ENCODE results near the gene GPR12. TPM values are rescaled to one million over a fixed set of nuclear protein-coding genes. Genes with fewer than 3 reads are reported as not detected.
A peak's percentile ranks its signal among the peaks of the same experiment; 100 is the strongest.
"Not testable (repeated sequence)": the region's sequence is repeated elsewhere in the genome, so short reads cannot be mapped to it uniquely, and the experiment has no call there.

Gene GPR12
- total RNA-seq, 1 donor from 2014 or later, result not detected

DNA sequence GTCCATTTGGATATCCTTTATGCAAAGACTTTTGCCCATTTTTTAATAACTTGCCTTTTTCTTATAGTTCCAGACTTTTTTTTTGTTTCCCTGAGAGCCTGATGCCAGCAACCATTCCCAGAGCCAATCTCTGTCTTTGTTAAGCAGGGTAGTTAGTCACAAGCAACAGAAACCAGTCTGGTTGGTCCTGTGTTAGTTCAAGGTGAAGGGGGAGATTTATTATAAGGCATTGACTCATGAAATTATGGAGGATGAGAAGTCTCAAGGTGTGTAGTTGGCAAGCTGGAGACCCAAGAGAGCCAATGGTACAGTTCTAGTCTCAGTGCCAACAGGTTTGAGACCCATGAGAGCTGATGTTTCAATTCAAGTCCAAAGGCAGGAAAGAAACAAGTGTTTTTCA lies 33.0 kb downstream of the GPR12 start:
- Mint-ChIP-seq H3K9me3 (no peaks in the 10 kb centered on the region), H3K4me3 (ENCODE audit: low read depth) (no peak overlapping the region), H3K27ac (no peak overlapping the region), H3K27me3 (ENCODE audit: low read depth) (no peaks in the 10 kb centered on the region), H3K4me1 (ENCODE audit: low read depth) (no peaks in the 10 kb centered on the region), H3K36me3 (ENCODE audit: low read depth) (no peaks in the 10 kb centered on the region)
- DNase-seq (ENCODE audit: low spot score), result no peak
- intact Hi-C loops (cut with micrococcal nuclease), result no loop called here

DNA sequence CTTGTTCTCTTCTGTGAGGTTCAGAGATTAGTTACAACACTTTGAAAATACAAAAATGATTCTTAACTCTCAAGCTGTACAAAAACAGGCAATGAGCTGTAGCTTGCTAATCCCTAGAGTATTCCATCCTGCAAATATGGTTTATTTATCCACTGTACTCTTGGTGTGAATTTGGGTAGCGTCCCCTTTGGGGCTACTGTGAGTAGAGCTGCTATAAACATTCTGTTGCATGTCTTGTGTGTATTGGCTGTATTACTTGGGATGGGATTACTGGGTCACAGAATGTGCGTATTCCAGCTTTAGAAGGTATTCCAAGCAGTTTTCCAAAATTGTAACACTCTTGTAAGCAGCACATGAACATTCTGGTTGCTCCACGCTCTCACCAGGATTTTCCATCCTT lies 33.5 kb downstream of the GPR12 start:
- intact Hi-C loops (cut with micrococcal nuclease), result no loop called here
- H3K27me3 Mint-ChIP-seq (ENCODE audit: low read depth), result no peaks in the 10 kb centered on the region
- no peak overlapping the region for H3K4me3 Mint-ChIP-seq (ENCODE audit: low read depth)
- H3K9me3 Mint-ChIP-seq, result no peaks in the 10 kb centered on the region
- DNase-seq (ENCODE audit: low spot score), result no peak
- H3K36me3 Mint-ChIP-seq (ENCODE audit: low read depth), result no peaks in the 10 kb centered on the region
- no peak overlapping the region for H3K27ac Mint-ChIP-seq
- peaks cover 2% of the 10 kb centered on the region for H3K4me1 Mint-ChIP-seq (ENCODE audit: low read depth)

DNA sequence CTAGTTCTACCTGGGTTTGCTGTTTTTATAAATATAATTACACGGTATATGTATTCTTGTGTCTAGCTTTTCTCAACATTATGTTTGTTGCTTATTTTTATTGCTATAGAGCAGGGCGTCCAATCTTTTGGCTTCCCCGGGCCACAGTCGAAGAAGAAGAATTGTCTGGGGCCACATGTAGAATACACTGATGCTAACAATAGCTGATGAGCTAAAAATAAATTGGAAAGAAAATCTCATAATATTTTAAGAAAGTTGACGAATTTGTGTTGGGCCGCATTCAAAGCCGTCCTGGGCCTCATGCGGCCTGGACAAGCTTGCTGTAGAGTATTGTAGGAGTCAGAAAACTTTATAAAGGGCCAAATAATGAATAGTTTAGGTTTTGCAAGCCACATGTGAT lies 33.9 kb downstream of the GPR12 start:
- Mint-ChIP-seq H3K4me3 (ENCODE audit: low read depth) (no peak overlapping the region), H3K4me1 (ENCODE audit: low read depth) (peaks cover 4% of the 10 kb centered on the region), H3K27ac (no peak overlapping the region), H3K27me3 (ENCODE audit: low read depth) (no peaks in the 10 kb centered on the region), H3K36me3 (ENCODE audit: low read depth) (no peaks in the 10 kb centered on the region), H3K9me3 (no peaks in the 10 kb centered on the region)
- intact Hi-C loops (cut with micrococcal nuclease), result no loop called here
- no peak for DNase-seq (ENCODE audit: low spot score)

GRCh38 chr13:26723620-26724019 lies 37.0 kb downstream of the GPR12 start:
- H3K27ac Mint-ChIP-seq; H3K36me3 Mint-ChIP-seq (ENCODE audit: low read depth); intact Hi-C loops (cut with micrococcal nuclease); H3K4me3 Mint-ChIP-seq (ENCODE audit: low read depth); H3K9me3 Mint-ChIP-seq; DNase-seq (ENCODE audit: low spot score); H3K27me3 Mint-ChIP-seq (ENCODE audit: low read depth): not testable (repeated sequence)
- peaks cover 15% of the 10 kb centered on the region for H3K4me1 Mint-ChIP-seq (ENCODE audit: low read depth)

DNA sequence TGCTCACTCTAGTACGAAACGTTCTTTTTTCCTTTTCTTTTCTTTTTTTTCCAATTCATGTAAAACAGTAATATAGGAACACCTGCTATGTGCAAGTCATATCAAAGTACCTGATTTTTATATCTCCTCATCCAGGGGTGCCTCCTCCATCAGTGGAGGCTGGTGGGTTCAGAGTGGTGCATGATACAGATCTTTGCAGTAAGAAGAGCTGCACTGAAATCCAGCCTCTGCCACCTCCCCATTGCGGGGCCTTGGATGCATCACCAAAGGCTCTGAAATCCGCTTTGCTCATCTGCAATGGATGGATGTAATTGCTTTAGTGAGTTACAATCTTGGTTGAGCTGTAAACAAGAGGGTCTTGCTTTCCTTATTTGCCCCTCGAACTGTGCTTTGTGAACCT lies 38.3 kb downstream of the GPR12 start:
- intact Hi-C loops (cut with micrococcal nuclease), result no loop called here
- Mint-ChIP-seq H3K9me3 (no peaks in the 10 kb centered on the region), H3K4me1 (ENCODE audit: low read depth) (peaks cover 15% of the 10 kb centered on the region), H3K27ac (no peak overlapping the region), H3K4me3 (ENCODE audit: low read depth) (no peak overlapping the region), H3K36me3 (ENCODE audit: low read depth) (no peaks in the 10 kb centered on the region), H3K27me3 (ENCODE audit: low read depth) (no peaks in the 10 kb centered on the region)
- no peak for DNase-seq (ENCODE audit: low spot score)

GRCh38 chr13:26721251-26722121 lies 39.1 kb downstream of the GPR12 start:
- H3K9me3 Mint-ChIP-seq, result no peaks in the 10 kb centered on the region
- no peaks in the 10 kb centered on the region for H3K27me3 Mint-ChIP-seq (ENCODE audit: low read depth)
- peaks cover 15% of the 10 kb centered on the region for H3K4me1 Mint-ChIP-seq (ENCODE audit: low read depth)
- peak overlapping the region; percentile 48 for H3K27ac Mint-ChIP-seq
- H3K36me3 Mint-ChIP-seq (ENCODE audit: low read depth), result no peaks in the 10 kb centered on the region
- intact Hi-C loops (cut with micrococcal nuclease), result no loop called here
- DNase-seq (ENCODE audit: low spot score), result peak; percentile 15
- H3K4me3 Mint-ChIP-seq (ENCODE audit: low read depth), result peak overlapping the region; percentile 55

- intact Hi-C loops (cut with micrococcal nuclease), result no loop called here
- Mint-ChIP-seq H3K36me3 (ENCODE audit: low read depth) (no peaks in the 10 kb centered on the region), H3K4me1 (ENCODE audit: low read depth) (peaks cover 15% of the 10 kb centered on the region), H3K27me3 (ENCODE audit: low read depth) (no peaks in the 10 kb centered on the region), H3K4me3 (ENCODE audit: low read depth) (no peak overlapping the region), H3K9me3 (no peaks in the 10 kb centered on the region), H3K27ac (no peak overlapping the region)
- no peak for DNase-seq (ENCODE audit: low spot score)
Observed at GRCh38 chr13:26719356-26719945, 41.1 kb downstream of the GPR12 start.

DNA sequence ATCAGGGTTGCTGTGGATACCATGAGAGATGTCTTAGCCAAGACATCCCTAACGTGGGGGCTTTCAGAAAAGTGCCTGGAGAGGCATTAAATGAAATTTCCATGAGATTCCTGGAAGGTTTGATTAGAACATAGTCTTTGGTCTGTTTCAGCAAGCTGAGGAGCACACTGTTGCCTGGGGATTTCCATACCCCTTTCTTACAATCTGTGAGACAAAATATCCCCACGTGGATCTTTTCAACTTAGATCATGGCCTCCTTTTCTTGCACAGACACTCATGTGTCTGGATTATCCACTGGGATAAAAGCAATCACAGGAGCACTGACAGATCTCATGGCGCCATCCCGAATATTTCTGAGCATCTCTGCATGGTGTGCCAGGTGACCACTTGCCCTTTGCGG lies 41.7 kb downstream of the GPR12 start:
- Mint-ChIP-seq H3K27ac (no peak overlapping the region), H3K4me1 (ENCODE audit: low read depth) (peaks cover 15% of the 10 kb centered on the region), H3K4me3 (ENCODE audit: low read depth) (no peak overlapping the region), H3K9me3 (no peaks in the 10 kb centered on the region), H3K27me3 (ENCODE audit: low read depth) (no peaks in the 10 kb centered on the region), H3K36me3 (ENCODE audit: low read depth) (no peaks in the 10 kb centered on the region)
- intact Hi-C loops (cut with micrococcal nuclease), result no loop called here
- DNase-seq (ENCODE audit: low spot score), result no peak

DNA sequence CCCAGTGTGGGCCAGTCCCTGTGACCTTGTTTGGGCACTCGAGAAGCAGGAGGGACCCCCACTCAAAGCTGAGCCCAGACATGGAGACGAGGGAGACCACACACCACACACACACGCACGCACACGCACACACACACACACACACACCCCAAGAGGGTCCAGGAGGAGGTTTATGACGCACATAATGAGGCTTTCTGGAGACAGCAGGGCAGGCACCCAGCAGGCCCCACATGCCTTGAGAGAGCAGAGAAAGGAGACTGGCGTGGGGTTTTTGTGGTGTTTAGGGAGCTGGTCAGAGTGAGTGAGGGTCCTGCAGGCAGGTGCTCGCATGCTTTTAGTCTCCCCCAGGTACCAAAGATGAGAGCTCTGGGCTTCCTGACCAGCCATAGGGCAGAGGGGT lies 42.4 kb downstream of the GPR12 start:
- intact Hi-C loops (cut with micrococcal nuclease), result no loop called here
- no peak for DNase-seq (ENCODE audit: low spot score)
- Mint-ChIP-seq H3K9me3 (no peaks in the 10 kb centered on the region), H3K4me1 (ENCODE audit: low read depth) (peaks cover 15% of the 10 kb centered on the region), H3K27ac (no peak overlapping the region), H3K36me3 (ENCODE audit: low read depth) (no peaks in the 10 kb centered on the region), H3K27me3 (ENCODE audit: low read depth) (no peaks in the 10 kb centered on the region), H3K4me3 (ENCODE audit: low read depth) (no peak overlapping the region)

- no peak overlapping the region for H3K4me3 Mint-ChIP-seq (ENCODE audit: low read depth)
- H3K9me3 Mint-ChIP-seq, result no peaks in the 10 kb centered on the region
- peaks cover 12% of the 10 kb centered on the region for H3K4me1 Mint-ChIP-seq (ENCODE audit: low read depth)
- intact Hi-C loops (cut with micrococcal nuclease), result no loop called here
- no peak overlapping the region for H3K27ac Mint-ChIP-seq
- H3K27me3 Mint-ChIP-seq (ENCODE audit: low read depth), result no peaks in the 10 kb centered on the region
- no peak for DNase-seq (ENCODE audit: low spot score)
- no peaks in the 10 kb centered on the region for H3K36me3 Mint-ChIP-seq (ENCODE audit: low read depth)
Observed at GRCh38 chr13:26716984-26717383, 43.6 kb downstream of the GPR12 start.

GRCh38 chr13:26713341-26713740 lies 47.2 kb downstream of the GPR12 start:
- H3K9me3 Mint-ChIP-seq, result no peaks in the 10 kb centered on the region
- no peak overlapping the region for H3K4me3 Mint-ChIP-seq (ENCODE audit: low read depth)
- H3K4me1 Mint-ChIP-seq (ENCODE audit: low read depth), result no peaks in the 10 kb centered on the region
- H3K36me3 Mint-ChIP-seq (ENCODE audit: low read depth), result no peaks in the 10 kb centered on the region
- DNase-seq (ENCODE audit: low spot score), result no peak
- no peaks in the 10 kb centered on the region for H3K27me3 Mint-ChIP-seq (ENCODE audit: low read depth)
- no peak overlapping the region for H3K27ac Mint-ChIP-seq
- intact Hi-C loops (cut with micrococcal nuclease), result no loop called here

GRCh38 chr13:26711211-26711610 lies 49.4 kb downstream of the GPR12 start:
- Mint-ChIP-seq H3K36me3 (ENCODE audit: low read depth) (no peaks in the 10 kb centered on the region), H3K27ac (no peak overlapping the region), H3K9me3 (no peaks in the 10 kb centered on the region), H3K27me3 (ENCODE audit: low read depth) (no peaks in the 10 kb centered on the region), H3K4me3 (ENCODE audit: low read depth) (no peak overlapping the region), H3K4me1 (ENCODE audit: low read depth) (no peaks in the 10 kb centered on the region)
- DNase-seq (ENCODE audit: low spot score), result no peak
- intact Hi-C loops (cut with micrococcal nuclease), result no loop called here

DNA sequence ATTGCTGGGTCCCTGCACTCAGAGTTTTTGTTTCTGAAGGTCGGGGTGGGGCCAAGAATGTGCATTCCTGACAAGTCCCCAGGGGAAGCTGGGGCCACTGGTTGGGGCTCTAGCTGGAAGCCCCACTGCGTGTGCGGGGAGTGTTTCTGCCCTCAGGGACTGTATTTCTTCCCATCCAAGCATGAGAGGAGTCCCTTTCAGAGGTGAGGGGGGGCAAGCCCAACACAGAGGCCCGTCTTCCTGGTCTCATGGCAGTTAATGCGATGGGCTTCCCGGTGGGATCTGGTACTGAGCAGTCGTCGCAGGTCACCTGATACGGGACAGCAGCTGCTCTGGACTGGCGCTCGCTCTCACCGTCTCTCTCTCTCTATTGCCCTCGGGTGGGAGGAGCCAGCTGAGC lies 50.4 kb downstream of the GPR12 start:
- H3K4me3 Mint-ChIP-seq (ENCODE audit: low read depth), result no peak overlapping the region
- no peak for DNase-seq (ENCODE audit: low spot score)
- intact Hi-C loops (cut with micrococcal nuclease), result no loop called here
- no peaks in the 10 kb centered on the region for H3K9me3 Mint-ChIP-seq
- H3K4me1 Mint-ChIP-seq (ENCODE audit: low read depth), result no peaks in the 10 kb centered on the region
- H3K27ac Mint-ChIP-seq, result no peak overlapping the region
- no peaks in the 10 kb centered on the region for H3K36me3 Mint-ChIP-seq (ENCODE audit: low read depth)
- H3K27me3 Mint-ChIP-seq (ENCODE audit: low read depth), result no peaks in the 10 kb centered on the region
